ENCODE data around the gene HNRNPDL. TPM values are rescaled to one million over a fixed set of nuclear protein-coding genes. Genes with fewer than 3 reads are reported as not detected.

HNRNPDL gene
- total RNA-seq, 1 donor = 148 TPM

DNA sequence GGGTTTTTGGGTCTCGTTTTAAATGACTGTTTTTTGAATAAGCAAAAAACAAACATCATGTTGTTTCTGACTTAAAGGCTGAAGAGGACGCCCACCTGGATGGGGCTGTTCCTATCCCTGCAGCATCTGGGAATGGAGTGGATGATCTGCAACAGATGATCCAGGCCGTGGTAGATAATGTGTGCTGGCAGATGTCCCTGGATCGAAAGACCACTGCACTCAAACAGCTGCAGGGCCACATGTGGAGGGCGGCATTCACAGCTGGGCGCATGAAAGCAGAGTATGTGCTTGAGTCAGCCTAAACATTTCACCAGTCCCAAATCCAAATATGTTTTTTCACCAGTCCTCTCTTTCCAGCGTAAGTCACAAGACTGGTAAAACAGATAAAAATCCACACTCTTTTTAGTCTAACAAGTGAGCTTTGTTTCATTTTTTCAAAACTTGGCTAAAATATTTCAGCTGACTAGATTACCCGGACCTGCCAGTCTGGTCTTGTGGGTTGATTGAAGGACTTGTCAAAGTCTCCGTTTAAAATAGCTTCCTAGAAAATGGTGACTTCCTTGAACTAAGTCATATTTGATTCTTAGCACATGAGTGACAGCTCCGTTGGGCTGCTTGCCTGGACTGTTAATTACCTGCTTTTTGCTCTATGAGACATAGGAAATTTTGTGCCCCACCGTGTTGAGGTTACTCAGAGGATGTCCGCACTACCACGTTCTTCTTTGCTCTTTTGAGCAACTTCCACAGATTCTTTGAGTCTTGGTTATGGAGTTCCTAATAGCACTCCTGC lies 20.9 kb upstream of the HNRNPDL start:
- no peak for DNase-seq (ENCODE audit: low read depth)
- no peak overlapping the region for H3K4me3 ChIP-seq (ENCODE audit: low read depth, low read length)
- no peak for TF ChIP-seq CTCF (IDR thresholded peaks at IDR 0.05; ENCODE audit: insufficient read depth, low read length)

- no peak overlapping the region for H3K4me3 ChIP-seq (ENCODE audit: low read depth, low read length)
- no peak for DNase-seq (ENCODE audit: low read depth)
- no peak for TF ChIP-seq CTCF (IDR thresholded peaks at IDR 0.05; ENCODE audit: insufficient read depth, low read length)
Observed at GRCh38 chr4:82447886-82448285, 17.6 kb upstream of the HNRNPDL start.

DNA sequence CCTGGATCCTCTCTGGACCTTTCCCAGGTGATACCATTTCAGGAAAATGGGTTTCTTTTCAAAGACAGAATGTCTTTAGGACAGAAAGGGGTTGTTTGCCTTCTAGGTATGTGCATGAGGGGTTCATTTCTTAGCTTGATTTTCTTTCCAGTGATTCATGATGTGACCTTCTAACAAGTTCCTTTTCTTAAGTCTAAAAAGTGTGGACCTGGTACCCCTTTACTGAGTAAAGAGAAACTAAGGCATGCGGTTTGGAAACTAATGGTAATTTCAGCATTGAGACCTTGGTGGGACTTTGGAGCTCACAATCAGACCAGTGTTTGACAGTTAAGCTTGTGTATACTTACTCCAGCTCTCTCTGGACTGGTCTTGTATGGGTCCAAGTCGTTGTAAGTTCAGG lies 8.8 kb upstream of the HNRNPDL start:
- TF ChIP-seq CTCF (IDR thresholded peaks at IDR 0.05; ENCODE audit: insufficient read depth, low read length) = no peak
- no peak for DNase-seq (ENCODE audit: low read depth)
- H3K4me3 ChIP-seq (ENCODE audit: low read depth, low read length) = no peak overlapping the region

- no peak for TF ChIP-seq CTCF (IDR thresholded peaks at IDR 0.05; ENCODE audit: insufficient read depth, low read length)
- peak; percentile 49 for DNase-seq (ENCODE audit: low read depth)
- no peak overlapping the region for H3K4me3 ChIP-seq (ENCODE audit: low read depth, low read length)
Observed at GRCh38 chr4:82437285-82438005, 7.2 kb upstream of the HNRNPDL start.

- TF ChIP-seq CTCF (IDR thresholded peaks at IDR 0.05; ENCODE audit: insufficient read depth, low read length) = no peak
- no peak for DNase-seq (ENCODE audit: low read depth)
- no peak overlapping the region for H3K4me3 ChIP-seq (ENCODE audit: low read depth, low read length)
Observed at GRCh38 chr4:82436780-82437179, 6.5 kb upstream of the HNRNPDL start.

DNA sequence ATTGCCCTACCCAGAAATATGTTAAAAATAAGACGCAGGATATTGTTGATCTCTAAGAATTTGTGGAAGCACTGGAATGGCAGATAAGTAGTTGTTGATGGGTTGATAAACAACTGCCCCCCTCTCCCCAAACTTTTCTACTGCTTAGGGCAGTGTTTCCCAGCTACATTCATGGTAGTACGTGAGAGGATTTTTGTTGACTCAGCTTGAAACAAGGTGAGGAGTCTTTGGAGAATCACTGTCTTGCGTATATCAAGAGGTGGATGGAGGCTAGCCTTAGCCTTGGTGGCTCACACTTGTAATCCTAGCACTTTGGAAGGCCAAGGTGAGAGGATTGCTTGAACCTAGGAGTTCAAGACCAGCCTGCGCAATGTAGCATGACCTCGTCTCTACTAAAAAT lies 5.9 kb upstream of the HNRNPDL start:
- no peak for TF ChIP-seq CTCF (IDR thresholded peaks at IDR 0.05; ENCODE audit: insufficient read depth, low read length)
- H3K4me3 ChIP-seq (ENCODE audit: low read depth, low read length) = no peak overlapping the region
- DNase-seq (ENCODE audit: low read depth) = no peak

All from fibroblast of the aortic adventitia (primary cell).